H1 (cell line): Measurements from ENCODE around the gene TMCC3. TPM values are rescaled to one million over a fixed set of nuclear protein-coding genes. Genes with fewer than 3 reads are reported as not detected.

Source experiments
- CTCF ChIA-PET: fragments of 300-600 bp; sonication (Branson Sonifier 250); formaldehyde crosslinking; loops from one replicate; lab custom pipeline; 2021; ENCODE audit not compliant: partially characterized antibody; lab: Charles Lee
- POLR2A ChIA-PET: fragments of 300-600 bp; sonication (Branson Sonifier 250); formaldehyde crosslinking; loops from one replicate; lab custom pipeline; 2021; ENCODE audit warnings: inconsistent platforms; ENCODE audit not compliant: partially characterized antibody; lab: Charles Lee
- DNase-seq, 2 experiments: peaks; one replicate each; pipeline versions ENCODE4 v3.0.0 to v3.0.0-alpha.2; 2010 to 2022; ENCODE audit warnings: low spot score in 2 of 2, low read depth in 1 of 2, mixed read lengths in 1 of 2
- FAIRE-seq: peaks from 2 replicates; lab custom pipeline; 2011; peaks lifted over from hg19 to GRCh38; lab: Jason Lieb, UNC
- H2AFZ ChIP-seq: 2 replicates; pipeline ENCODE4 v1.8.1; 2012; ENCODE audit warnings: low read length, inconsistent platforms
- H2AK5ac ChIP-seq: 2 replicates; pipeline ENCODE4 v1.6.1; 2013; ENCODE audit warnings: low read depth, low read length
- H2BK120ac ChIP-seq: replicated peaks from 2 replicates; pipeline ENCODE3; 2013; ENCODE audit warnings: low read depth, low read length, inconsistent platforms
- H2BK12ac ChIP-seq: 2 replicates; pipeline ENCODE4 v1.6.1; 2013; ENCODE audit warnings: low read depth, low read length
- H2BK15ac ChIP-seq: 2 replicates; pipeline ENCODE4 v1.6.1; 2013; ENCODE audit warnings: low read length
- H2BK20ac ChIP-seq: 2 replicates; pipeline ENCODE4 v1.6.1; 2013; ENCODE audit warnings: low read length
- H2BK5ac ChIP-seq: 2 replicates; pipeline ENCODE4 v1.6.1; 2013; ENCODE audit warnings: low read depth, low read length
- H3K14ac ChIP-seq: 2 replicates; pipeline ENCODE4 v1.6.1; 2013; ENCODE audit warnings: inconsistent platforms; ENCODE audit not compliant: insufficient read length
- H3K18ac ChIP-seq: 2 replicates; pipeline ENCODE4 v1.6.1; 2013; ENCODE audit warnings: low read length; ENCODE audit errors: extremely low read depth
- H3K23ac ChIP-seq: 2 replicates; pipeline ENCODE4 v1.6.1; 2013; ENCODE audit warnings: inconsistent platforms; ENCODE audit not compliant: insufficient read length
- H3K23me2 ChIP-seq: 2 replicates; pipeline ENCODE4 v1.6.1; 2013; ENCODE audit warnings: low read depth, low read length
- H3K27ac ChIP-seq: 2 replicates; pipeline ENCODE4 v1.6.1; 2011; ENCODE audit warnings: low read depth, low read length, inconsistent platforms
- H3K27me3 ChIP-seq, 4 experiments: replicated peaks in 1 of 4; 1 replicate in 1 of 4; 2 replicates in 3 of 4; pipeline versions ENCODE4 v1.6.1 to v1.8.1; 2011 to 2013; ENCODE audit warnings: low read length in 3 of 4, mild to moderate bottlenecking in 3 of 4, inconsistent platforms in 2 of 4, mixed read lengths in 2 of 4, moderate library complexity in 1 of 4; ENCODE audit not compliant: control insufficient read depth in 3 of 4, insufficient read depth in 3 of 4; ENCODE audit errors: extremely low read depth in 1 of 4
- H3K36me3 ChIP-seq, 4 experiments: 2 replicates each; pipeline versions ENCODE4 v1.6.1 to v1.8.1; 2011 to 2013; ENCODE audit warnings: mild to moderate bottlenecking in 4 of 4, low read length in 3 of 4, moderate library complexity in 2 of 4, control low read depth in 1 of 4, inconsistent platforms in 1 of 4; ENCODE audit not compliant: insufficient read depth in 4 of 4, control insufficient read depth in 2 of 4
- H3K4ac ChIP-seq: replicated peaks from 2 replicates; pipeline ENCODE3; 2013; ENCODE audit warnings: low read length, low read depth, mixed read lengths, inconsistent platforms; ENCODE audit not compliant: insufficient read length
- H3K4me1 ChIP-seq, 4 experiments: replicated peaks in 1 of 4; 1 replicate in 1 of 4; 2 replicates in 3 of 4; pipeline versions ENCODE4 v1.6.1 to v1.8.1; 2011 to 2013; ENCODE audit warnings: low read length in 3 of 4, inconsistent platforms in 2 of 4, mixed read lengths in 1 of 4; ENCODE audit not compliant: insufficient read depth in 4 of 4, control insufficient read depth in 3 of 4
- H3K4me2 ChIP-seq, 2 experiments: 2 replicates each; pipeline versions ENCODE4 v1.6.1 to v1.8.1; 2011 to 2013; ENCODE audit warnings: low read depth in 2 of 2, low read length in 2 of 2, control low read depth in 1 of 2, inconsistent platforms in 1 of 2, mild to moderate bottlenecking in 1 of 2; ENCODE audit not compliant: insufficient read depth in 1 of 2
- H3K4me3 ChIP-seq, 4 experiments: fragments of 200-600, 300-600 bp in 1 of 4; sonication (generic), shearing (Covaris generic), sonication (Bioruptor Twin) in 1 of 4; 2 replicates each; pipeline versions ENCODE4 v1.5.1 to v1.8.1; 2011 to 2016; ENCODE audit warnings: low read length in 4 of 4, low read depth in 3 of 4, control low read depth in 2 of 4, inconsistent platforms in 2 of 4, mild to moderate bottlenecking in 2 of 4, mixed read lengths in 1 of 4, moderate library complexity in 1 of 4; ENCODE audit not compliant: insufficient read depth in 2 of 4; ENCODE audit errors: extremely low read depth in 1 of 4
- H3K56ac ChIP-seq: replicated peaks from 2 replicates; pipeline ENCODE3; 2013; ENCODE audit warnings: low read depth, mild to moderate bottlenecking, mixed read lengths, low read length, inconsistent platforms; ENCODE audit not compliant: insufficient read length
- H3K79me1 ChIP-seq: 2 replicates; pipeline ENCODE4 v1.6.1; 2013; ENCODE audit warnings: low read depth, low read length, control low read depth
- H3K79me2 ChIP-seq, 2 experiments: 2 replicates each; pipeline versions ENCODE4 v1.6.1 to v1.8.1; 2012 to 2013; ENCODE audit warnings: low read length in 2 of 2, mild to moderate bottlenecking in 2 of 2, inconsistent platforms in 1 of 2; ENCODE audit not compliant: insufficient read depth in 2 of 2, control insufficient read depth in 1 of 2
- H3K9ac ChIP-seq, 4 experiments: replicated peaks in 1 of 4; 1 replicate in 1 of 4; 2 replicates in 3 of 4; pipeline versions ENCODE4 v1.6.1 to v1.8.1; 2011 to 2013; ENCODE audit warnings: low read depth in 3 of 4, low read length in 3 of 4, control low read depth in 2 of 4, mild to moderate bottlenecking in 2 of 4, moderate library complexity in 2 of 4, inconsistent platforms in 1 of 4; ENCODE audit errors: extremely low read depth in 1 of 4
- H3K9me3 ChIP-seq, 2 experiments: 2 replicates each; pipeline versions ENCODE4 v1.6.1 to v1.8.1; 2012 to 2013; ENCODE audit warnings: mild to moderate bottlenecking in 2 of 2, moderate library complexity in 2 of 2, control low read depth in 1 of 2, inconsistent platforms in 1 of 2, low read depth in 1 of 2, low read length in 1 of 2, mixed read lengths in 1 of 2; ENCODE audit not compliant: insufficient read depth in 2 of 2
- H4K20me1 ChIP-seq, 2 experiments: replicated peaks in 1 of 2; 2 replicates each; pipeline versions ENCODE3 to v1.8.1; 2011 to 2013; ENCODE audit warnings: inconsistent platforms in 2 of 2, low read length in 2 of 2, mild to moderate bottlenecking in 1 of 2; ENCODE audit not compliant: insufficient read depth in 2 of 2, control insufficient read depth in 1 of 2
- H4K5ac ChIP-seq: 2 replicates; pipeline ENCODE4 v1.6.1; 2013; ENCODE audit warnings: low read length, low read depth, mixed read lengths, inconsistent platforms; ENCODE audit not compliant: insufficient read length
- H4K8ac ChIP-seq: 2 replicates; pipeline ENCODE4 v1.8.0; 2013; ENCODE audit warnings: mild to moderate bottlenecking, moderate library complexity, low read length, inconsistent platforms; ENCODE audit not compliant: insufficient read depth; ENCODE audit errors: extremely low read depth
- H4K91ac ChIP-seq: replicated peaks from 2 replicates; pipeline ENCODE3; 2013; ENCODE audit warnings: low read length, mixed read lengths, inconsistent platforms; ENCODE audit not compliant: insufficient read length
- WGBS, 2 experiments: shearing (Covaris generic) in 1 of 2; methylation state at CpG; one replicate each; pipeline versions ENCODE4 v1.1.6 to v1.1.7; 2013 to 2015; ENCODE audit warnings: low lambda C conversion rate in 2 of 2, mixed read lengths in 2 of 2, inconsistent platforms in 1 of 2, low coverage in 1 of 2, missing lambda C conversion rate in 1 of 2; ENCODE audit not compliant: insufficient replicate concordance in 2 of 2, insufficient coverage in 1 of 2, insufficient read length in 1 of 2; ENCODE audit errors: extremely low coverage in 1 of 2, missing lambda C conversion rate in 1 of 2; 5-methylcytosine and 5-hydroxymethylcytosine counted together
- polyA plus RNA-seq, 7 experiments: library from polyadenylated mRNA; depleted of rRNA in 3 of 7; stranded (reverse) in 5 of 7; unstranded in 2 of 7; fragments of >200 nt in 5 of 7; fragments of 200-250 nt in 2 of 7; gene quantifications; 1 replicate in 5 of 7; 2 replicates in 1 of 7; 4 replicates in 1 of 7; pipeline versions ENCODE4 v1.2.1 to v1.2.3, GENCODE V29; 2011 to 2013; ENCODE audit warnings: missing spikeins in 2 of 7, mixed read lengths in 2 of 7
- total RNA-seq: library from RNA; stranded (reverse); fragmentation: NEBNext Ultra II Directional; extraction: Animal tissue kit (Norgen Biotek cat#: 25700); gene quantifications from 2 replicates; pipeline ENCODE4 v1.2.1, GENCODE V29; 2021

Gene TMCC3
- total and polyA plus RNA-seq, 2 of the 8 experiments (the other 6 are each of a cell fraction or from before 2014, with no cell fraction given) = 1.7 to 4.1 TPM

GRCh38 chr12:94620621-94621020 is 29.7 kb downstream of the TMCC3 start:
- Histone ChIP-seq H2AFZ (no peak overlapping the region), H2BK5ac (no peak overlapping the region), H3K14ac (no peak overlapping the region), H2AK5ac (no peak overlapping the region), H3K4me3 (no peak overlapping the region), H3K9ac (no peak overlapping the region), H3K27me3 (no peaks in the 10 kb centered on the region), H3K79me1 (no peaks in the 10 kb centered on the region), H4K5ac (no peak overlapping the region), H4K20me1 (no peaks in the 10 kb centered on the region), H4K91ac (no peak overlapping the region), H2BK12ac (no peak overlapping the region), H3K9me3 (0 out of 4 replicates have a peak, but pooled peaks cover 0 to 2% of the 10 kb centered on the region in 2 experiments), H3K36me3 (no peaks in the 10 kb centered on the region), H4K8ac (no peak overlapping the region), H3K79me2 (no peaks in the 10 kb centered on the region), H3K27ac (no peak overlapping the region), H3K18ac (no peak overlapping the region), H2BK120ac (no peak overlapping the region), H2BK20ac (no peak overlapping the region), H3K23me2 (no peaks in the 10 kb centered on the region), H3K4me1 (peaks cover 0 to 5% (median 3%) of the 10 kb centered on the region in 4 experiments; a peak in 2 of 7 replicates), H3K23ac (no peak overlapping the region), H3K4me2 (no peak overlapping the region), H3K4ac (no peak overlapping the region), H3K56ac (no peak overlapping the region), H2BK15ac (no peak overlapping the region)
- WGBS, 2 experiments = 82% methylated on average over 3 of the region's 3 CpGs; no CpG with 5 or more reads in 1 of the 2 experiments
- CTCF ChIA-PET = interaction anchor here (0.9 to 1.5 kb wide), 3 partner anchors 17 to 235 kb away, joined by 3 to 4 read pairs (median 4); no protein-coding TSS in a partner anchor
- POLR2A ChIA-PET = interaction anchor here (0.6 to 3.1 kb wide), 2 partner anchors 9 to 244 kb away, joined by 3 to 10 read pairs; no protein-coding TSS in a partner anchor
- DNase-seq (no peak), FAIRE-seq (no peak)
